Umbilical cord (tissue), 2 donors: ENCODE measurements around the gene ATL3. TPM values are rescaled to one million over a fixed set of nuclear protein-coding genes. Genes with fewer than 3 reads are reported as not detected.
"Not testable (repeated sequence)": the region's sequence is repeated elsewhere in the genome, so short reads cannot be mapped to it uniquely, and the experiment has no call there.

Experiments used
- DNase-seq: peaks from one replicate; pipeline ENCODE4 v3.0.0-alpha.2; 2015; ENCODE audit warnings: low spot score
- total RNA-seq: library from RNA; depleted of rRNA; stranded (reverse); fragments of >200 nt; gene quantifications from one replicate; pipeline ENCODE4 v1.2.3, GENCODE V29; 2014; ENCODE audit warnings: low replicate concordance; ENCODE audit not compliant: insufficient read depth

ATL3 gene, protein sequence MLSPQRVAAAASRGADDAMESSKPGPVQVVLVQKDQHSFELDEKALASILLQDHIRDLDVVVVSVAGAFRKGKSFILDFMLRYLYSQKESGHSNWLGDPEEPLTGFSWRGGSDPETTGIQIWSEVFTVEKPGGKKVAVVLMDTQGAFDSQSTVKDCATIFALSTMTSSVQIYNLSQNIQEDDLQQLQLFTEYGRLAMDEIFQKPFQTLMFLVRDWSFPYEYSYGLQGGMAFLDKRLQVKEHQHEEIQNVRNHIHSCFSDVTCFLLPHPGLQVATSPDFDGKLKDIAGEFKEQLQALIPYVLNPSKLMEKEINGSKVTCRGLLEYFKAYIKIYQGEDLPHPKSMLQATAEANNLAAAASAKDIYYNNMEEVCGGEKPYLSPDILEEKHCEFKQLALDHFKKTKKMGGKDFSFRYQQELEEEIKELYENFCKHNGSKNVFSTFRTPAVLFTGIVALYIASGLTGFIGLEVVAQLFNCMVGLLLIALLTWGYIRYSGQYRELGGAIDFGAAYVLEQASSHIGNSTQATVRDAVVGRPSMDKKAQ
- 153 TPM for total RNA-seq

DNA sequence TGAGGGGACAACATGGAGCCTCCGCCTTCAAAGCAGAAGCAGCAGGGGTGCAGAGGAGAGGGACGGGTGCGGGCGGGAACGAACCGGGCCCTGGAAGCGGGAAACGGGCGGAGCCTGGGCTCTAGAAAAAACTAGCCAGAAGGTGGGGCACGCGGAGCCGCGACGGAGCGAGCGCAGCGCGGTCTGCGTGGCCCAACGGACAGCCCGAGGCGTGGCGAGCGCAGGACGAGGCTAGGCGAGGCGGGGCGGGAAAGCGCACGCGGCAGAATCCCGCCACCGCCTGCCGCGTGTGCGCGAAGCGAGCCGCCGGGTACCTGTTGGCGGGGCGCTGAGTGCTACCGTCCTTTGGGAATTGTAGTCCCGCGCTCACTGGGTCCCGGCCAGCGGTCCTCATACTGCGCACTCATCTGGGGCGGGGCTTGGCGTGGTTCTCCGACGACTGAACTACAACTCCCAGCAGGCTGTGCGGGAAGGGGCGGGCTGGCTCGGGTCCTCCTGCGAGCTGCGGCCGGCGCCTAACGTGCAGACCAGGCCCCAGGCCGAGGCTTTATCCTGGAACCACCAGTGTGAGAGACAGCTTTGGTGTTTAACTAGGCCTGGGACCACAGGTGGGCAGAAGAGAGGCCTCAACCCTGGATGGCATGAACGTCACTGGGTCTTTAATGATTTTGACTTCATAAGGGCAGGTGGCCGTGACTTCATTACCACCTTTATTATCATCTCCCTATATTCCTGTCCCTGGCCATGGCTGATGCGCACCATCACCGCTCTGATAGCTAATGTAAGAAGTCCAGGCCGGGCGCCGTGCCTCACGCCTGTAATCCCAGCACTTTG, at the start of gene ATL3:
ATL3 (minus strand) TSS at position 55 of the 834 bp plus-strand sequence; CDS start at position 14, 41 bp downstream.
- peak; percentile 98 for DNase-seq

DNA sequence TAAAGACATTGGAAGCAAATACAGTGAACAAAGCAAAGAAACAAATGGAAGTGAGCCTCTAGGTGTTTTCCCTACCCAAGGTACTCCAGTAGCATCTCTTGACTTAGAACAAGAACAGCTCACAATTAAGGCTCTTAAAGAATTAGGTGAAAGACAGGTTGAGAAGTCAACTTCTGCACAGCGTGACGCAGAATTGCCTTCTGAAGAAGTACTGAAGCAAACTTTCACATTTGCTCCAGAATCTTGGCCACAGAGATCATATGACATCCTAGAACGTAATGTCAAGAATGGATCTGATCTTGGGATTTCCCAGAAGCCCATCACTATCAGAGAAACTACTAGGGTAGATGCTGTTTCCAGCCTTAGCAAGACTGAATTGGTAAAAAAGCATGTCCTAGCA, 49.4 kb upstream of the ATL3 start:
- DNase-seq, result no peak

DNA sequence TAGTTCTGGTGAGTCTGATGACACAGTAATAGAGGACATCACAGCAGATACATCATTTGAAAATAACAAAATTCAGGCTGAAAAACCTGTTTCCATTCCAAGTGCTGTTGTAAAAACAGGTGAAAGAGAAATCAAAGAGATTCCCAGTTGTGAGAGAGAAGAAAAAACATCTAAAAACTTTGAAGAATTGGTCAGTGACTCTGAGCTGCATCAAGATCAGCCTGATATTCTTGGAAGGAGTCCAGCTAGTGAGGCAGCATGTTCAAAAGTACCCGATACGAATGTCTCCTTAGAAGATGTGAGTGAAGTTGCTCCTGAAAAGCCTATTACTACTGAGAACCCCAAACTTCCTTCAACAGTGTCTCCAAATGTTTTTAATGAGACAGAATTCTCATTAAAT, 48.8 kb upstream of the ATL3 start:
- DNase-seq, result peak; percentile 34

DNA sequence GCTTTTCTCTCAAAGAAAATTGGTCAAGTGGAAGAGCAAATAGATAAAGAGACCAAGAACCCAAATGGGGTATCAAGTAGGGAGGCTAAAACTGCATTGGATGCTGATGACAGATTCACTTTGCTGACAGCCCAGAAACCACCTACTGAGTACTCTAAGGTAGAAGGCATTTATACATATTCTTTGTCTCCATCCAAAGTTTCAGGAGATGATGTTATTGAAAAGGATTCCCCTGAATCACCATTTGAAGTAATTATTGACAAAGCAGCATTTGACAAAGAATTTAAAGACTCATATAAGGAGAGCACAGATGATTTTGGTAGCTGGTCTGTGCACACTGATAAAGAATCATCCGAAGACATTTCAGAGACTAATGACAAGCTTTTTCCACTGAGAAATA, 47.8 kb upstream of the ATL3 start:
- no peak for DNase-seq

DNA sequence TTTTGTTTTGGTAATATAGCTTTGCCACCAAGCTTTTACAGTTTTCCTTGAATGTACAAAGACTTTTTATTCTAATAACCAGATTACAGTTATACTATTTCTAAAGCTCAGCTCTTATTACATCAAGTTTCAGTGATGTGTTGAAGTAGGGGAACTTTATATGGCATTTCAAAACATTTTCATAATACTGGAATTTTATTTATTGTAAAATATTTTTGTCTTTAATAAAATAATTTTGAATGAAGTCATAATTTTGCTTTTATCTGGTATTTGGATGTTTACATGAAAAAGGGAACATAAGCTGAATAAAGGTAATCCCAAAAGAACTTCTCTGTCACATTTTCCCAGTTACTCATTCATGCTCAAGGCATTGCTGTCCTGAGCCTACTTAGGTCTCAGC, 44.9 kb upstream of the ATL3 start:
- no peak for DNase-seq

DNA sequence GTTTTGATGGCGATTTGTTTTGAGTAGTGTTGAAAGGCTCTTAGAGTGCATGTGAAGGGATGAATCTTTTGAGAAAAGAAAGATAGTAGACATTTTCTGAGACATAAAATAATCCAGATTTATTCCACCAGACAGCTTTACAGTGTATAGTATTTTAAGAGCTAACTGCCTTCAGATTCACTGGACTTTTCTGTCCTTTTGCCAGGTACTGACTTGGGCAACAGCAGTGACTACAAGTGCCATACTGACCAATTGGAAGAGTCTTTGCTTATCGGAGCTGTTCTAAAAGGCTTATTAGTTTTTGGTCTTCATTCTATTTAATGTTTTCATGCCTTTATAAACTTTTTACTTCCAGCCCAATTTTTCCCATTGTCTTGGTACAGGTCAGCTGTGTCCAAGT, 42.6 kb upstream of the ATL3 start:
- DNase-seq, result peak; percentile 66

DNA sequence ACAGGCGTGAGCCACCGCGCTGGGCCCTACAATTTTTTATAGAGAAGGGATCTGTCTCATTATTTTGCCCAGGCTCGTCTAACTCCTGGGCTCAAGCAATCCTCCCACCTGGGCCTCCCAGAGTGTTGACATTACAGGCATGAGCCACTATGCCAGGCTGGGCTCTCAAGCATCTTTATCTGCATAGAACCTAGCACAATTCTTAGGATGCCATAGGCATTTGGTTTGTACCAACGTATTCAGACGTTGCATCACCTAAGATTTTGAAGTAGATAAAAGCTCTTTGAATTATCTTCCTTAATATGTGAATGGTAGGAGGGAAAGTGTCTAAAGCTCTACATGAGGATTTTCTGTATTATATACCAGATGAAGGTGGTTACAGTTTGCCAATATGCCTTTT, 40.7 kb upstream of the ATL3 start:
- DNase-seq, result no peak

DNA sequence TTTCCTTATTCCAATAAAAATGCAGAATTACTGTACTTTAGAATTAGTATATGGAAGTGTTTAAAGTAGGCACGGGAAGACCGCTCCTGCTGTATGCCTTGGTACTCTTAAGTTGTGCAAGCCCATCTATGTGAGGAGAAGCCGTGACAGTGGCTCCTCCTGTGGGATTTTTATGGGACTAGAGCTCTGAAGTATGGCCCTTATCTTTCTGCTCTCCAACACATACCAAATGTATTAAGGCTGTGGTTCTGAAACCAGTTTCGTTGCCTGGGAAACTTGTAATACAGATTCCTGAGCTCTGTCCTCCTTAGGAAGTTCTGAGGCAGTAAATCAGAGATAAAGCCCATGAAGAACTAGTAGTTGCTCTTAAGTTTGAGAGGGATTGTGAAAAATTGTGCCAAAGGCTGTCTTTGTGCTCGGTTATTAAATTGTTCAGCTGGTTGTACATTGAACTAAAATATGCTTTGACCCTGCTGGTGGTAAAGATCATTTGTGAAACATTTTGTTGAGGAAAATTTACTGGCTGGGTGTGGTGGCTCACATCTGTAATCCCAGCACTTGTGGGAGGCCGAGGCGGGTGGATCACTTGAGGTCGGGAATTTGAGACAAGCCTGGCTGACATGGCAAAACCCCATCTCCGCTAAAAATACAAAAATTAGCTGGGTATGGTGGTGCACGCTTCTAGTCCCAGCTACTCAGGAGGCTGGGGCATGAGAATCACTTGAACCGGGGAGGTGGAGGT, 39.5 kb upstream of the ATL3 start:
- DNase-seq, result peak; percentile 97

DNA sequence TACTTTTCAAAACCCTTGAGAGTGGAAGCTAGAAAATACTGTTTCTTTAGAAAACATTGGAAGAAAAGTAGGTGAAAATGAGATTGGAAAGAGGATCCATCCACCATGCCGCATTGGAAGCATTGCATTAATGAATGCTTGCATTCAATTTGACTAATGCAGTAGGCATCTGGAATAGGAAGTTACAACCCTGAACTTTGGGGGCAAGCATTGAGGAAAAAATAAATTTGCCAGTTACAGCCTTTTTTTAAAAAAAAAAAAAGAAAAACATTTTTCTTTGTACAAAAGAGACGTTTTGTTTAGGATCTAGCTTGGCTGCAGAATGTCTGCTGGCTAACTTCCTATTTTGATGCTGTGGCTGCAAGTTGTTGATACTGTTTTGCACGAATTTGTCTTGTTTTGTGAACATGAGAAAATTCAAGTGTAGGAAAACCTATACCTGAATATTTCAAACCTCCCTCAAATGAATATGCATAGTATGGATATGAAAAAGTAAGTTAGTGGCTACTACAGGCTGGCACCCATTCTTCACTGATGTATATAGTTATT, 38.2 kb upstream of the ATL3 start:
- no peak for DNase-seq

DNA sequence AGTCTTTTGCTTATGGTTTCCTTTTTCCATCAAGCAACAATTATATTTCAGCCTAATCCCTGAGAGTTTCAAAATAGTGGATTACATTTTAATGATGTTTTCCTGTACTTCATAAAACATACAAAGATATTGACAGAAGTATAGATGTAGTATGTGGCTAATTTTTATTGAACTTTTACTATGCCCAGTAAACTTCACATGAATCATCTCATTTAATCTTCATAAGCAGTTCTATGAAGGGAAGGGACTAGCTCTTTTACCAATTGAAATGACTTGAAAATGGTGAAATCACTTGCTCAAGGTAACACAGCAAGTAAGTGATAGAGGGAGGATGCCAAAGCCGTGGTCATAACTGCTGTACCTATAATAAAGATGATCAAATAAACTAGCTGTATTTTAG, 37.6 kb upstream of the ATL3 start:
- DNase-seq, result no peak

DNA sequence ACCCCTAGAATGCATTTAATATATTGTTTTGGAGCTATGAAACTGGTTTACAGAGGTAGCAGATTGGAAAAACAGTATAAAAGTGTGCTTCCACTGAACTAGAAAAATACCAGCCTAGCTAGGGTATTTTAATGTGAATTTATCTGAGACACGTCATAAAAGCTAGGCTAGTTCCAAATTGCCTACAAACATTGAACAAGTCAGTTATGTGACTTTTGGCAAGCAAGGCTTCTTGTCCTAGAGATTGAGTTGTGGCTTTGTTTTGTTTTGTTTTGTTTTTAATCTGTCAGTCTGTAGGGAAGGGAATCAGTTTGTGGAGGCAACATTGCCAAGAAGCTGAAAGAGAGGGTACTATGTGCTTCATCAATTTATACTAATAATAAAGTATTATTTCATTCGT, 34.4 kb upstream of the ATL3 start:
- DNase-seq, result no peak

DNA sequence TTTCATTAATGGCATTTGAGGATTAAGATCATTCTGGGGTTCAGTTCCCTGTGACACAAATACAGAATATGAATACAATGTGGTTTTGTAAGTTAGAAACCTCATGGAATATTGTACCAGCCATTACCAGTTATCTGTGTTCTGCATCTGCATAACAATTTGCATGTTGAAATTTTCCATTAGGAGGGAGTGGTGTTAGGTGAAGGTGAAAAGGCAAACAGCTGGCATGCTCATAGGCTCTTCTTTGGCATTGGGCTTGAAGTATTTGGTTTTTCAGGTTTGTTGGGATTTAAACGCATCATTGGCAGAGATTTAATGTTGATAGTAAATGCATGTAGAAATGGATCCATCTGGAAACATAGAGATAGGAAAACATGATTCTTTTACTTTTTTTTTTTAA, 28.7 kb upstream of the ATL3 start:
- DNase-seq, result no peak

DNA sequence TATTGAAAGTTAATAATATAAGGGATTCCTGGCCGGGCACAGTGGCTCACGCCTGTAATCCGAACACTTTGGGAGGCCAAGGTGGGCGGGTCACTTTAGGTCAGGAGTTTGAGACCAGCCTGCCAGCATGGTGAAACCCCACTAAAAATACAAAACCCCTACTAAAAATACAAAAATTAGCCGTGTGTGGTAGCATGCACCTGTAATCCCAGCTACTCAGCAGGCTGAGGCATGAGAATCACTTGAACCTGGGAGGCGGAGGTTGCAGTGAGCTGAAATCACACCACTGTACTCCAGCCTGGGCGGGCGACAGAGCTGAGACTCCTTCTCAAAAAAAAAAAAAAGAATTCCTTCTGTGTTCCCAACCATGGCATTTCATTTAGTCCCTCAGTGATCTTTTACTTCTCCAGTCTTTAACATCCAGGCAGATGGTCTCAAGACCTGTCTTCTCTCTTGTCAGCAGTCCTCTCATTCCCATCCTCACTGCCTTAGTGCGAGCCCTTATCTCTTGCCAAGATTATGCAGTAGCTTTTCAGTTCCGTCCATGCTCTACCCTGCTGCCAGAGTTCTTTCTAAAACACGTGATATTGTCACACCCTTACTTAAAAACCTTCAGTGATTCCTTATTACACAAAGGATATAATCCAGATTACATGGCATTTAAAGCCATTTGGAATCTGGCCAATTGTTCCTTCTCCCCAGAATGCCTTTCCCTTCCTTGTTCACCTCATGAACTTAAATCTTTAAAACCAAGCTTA, 28.0 kb upstream of the ATL3 start:
- peak; percentile 74 for DNase-seq

DNA sequence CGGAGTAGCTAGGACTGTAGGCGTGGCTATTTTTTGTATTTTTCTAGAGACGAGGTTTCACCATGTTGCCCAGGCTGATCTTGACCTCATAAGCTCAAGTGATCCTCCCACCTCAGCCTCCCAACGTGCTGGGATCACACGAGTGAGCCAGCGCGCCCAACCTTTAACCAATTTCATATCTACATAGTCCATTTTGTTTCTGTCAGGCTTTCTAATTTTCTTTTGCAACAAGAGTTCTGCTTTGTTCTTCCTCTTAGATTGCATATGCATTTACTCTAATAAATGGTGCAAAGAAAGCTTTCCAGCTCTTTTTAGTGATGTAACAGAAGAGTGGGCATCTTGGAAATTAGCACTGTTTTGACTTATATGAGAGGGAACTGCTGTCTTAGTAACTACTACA, 23.4 kb upstream of the ATL3 start:
- no peak for DNase-seq

DNA sequence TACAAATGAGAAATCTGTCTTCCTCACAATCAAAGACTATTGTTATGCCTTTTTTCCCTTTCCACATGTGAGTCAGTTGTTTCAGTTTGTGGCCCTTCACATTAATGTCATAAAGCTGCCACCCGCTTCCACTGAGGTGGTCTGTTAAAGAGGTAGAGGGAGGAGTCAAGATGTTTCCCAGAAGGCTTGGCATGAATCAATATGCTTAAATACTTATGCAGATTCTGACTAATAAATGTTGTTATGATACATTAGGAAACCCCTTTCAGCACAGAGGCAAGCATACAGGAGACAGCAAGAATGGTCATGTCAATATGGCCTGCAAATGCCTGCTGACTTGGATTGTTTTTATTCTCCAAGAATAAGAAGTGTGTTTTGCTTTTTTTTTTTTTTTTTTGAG, 16.7 kb upstream of the ATL3 start:
- no peak for DNase-seq

DNA sequence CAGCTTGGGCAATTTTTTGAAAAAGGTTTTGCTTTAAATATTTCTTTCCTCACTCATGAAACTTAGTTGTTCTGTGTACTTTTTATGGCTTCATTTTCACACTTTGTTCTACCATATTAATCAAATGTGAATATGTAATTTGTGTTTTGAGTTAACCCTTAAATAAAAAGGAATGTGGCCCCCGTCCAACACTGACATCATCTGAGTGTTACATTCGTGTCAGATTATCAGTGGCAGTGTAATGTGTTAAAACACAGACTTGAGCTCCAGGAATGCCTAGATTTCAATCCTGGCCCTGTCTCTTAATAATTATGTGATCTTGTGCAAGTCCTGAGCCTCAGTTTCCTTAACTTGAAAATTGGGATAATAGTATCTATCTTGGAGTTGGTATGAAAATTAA, 15.8 kb upstream of the ATL3 start:
- no peak for DNase-seq

DNA sequence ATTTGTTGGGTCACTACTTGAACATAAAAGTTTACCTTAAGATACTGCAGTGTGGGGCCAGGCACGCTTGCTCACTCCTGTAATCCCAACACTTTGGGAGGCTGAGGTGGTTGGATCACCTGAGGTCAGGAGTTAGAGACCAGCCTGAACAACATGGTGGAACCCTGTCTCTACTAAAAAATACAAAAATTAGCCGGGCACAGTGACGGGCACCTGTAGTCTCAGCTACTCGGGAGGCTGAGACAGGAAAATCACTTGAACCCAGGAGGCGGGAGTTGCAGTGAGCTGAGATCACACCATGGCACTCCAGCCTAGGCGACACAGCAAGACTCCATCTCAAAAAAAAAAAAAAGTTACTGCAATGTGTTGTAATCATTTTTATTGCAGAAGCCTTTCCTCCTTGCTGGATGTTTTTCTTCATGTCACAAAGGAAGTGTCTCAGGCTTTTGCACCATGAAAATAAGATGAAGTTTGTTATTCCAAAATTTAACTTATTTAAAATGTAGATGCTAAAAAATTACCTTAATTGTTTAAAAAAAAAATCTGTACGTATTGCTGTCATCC, 14.1 kb upstream of the ATL3 start:
- not testable (repeated sequence) for DNase-seq

DNA sequence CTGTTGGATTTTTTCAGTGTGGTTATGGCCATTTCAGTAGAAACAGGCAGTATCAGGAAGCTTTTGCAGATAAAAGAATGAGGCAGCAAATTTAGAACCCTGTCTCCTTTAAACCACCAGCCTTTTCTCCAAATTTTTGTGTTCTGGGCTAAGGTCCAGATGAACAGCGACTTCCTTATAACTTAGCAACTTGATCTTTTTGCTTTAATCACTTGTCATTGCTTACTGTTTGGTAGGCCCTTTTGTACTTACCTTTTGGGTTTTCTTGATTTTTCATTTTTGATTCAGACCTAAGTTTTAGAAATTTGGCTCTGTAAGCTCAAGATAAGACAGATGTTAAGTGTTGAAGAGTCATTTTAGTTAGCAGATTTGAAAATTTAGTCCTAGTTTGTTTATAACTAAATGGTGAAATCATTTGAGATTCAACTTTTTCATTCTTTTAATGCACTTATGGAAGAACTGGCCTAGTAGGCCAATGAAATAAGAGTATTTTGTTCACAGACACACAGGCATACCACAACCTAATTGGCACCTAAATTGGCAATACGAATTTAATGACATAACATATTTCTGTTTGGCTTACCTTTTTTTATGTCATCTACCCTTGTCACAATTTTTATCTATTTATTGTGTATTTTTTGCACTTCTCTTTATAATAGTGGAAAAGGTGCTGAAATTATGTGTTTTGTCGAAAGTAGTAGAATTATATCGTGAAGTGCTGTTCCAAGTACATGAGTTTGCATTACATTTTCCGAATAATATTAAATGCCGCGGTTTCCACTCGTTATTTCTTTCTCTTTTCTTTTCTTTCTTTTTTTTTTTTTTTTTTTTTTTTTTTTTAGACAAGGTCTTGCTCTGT, 12.2 kb upstream of the ATL3 start:
- DNase-seq, result peak; percentile 27
